GM12801 (cell line): ENCODE measurements around the gene ARHGAP24.

Source experiments
- TF ChIP-seq, protein P1 (sequence below): IDR thresholded peaks from one replicate; pipeline ENCODE4 v1.5.1; 2011; ENCODE audit warnings: control low read depth; ENCODE audit not compliant: insufficient read length; ENCODE audit errors: extremely low read depth

The ARHGAP24 gene

DNA sequence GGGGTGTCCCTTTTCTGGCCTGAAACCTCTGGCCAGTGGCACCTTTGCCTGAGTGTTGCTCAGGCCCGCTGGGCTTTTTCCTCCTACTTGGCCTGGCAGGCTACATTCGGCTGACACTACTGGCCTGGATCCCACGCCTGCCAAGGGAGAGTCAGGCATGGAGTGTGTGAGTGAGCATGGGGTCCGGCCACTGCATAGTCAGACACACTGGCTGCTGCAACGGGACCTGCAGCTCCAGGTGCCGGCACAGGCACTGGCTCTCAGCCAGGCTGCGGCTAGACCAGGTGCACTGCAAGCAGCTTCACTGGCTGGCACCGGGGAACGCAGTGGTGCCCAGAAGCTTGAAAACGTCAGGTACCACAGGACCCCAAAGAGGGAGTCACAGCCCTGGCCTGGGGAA is 434.9 kb downstream of the ARHGAP24 start:
- TF ChIP-seq, protein P1, sequence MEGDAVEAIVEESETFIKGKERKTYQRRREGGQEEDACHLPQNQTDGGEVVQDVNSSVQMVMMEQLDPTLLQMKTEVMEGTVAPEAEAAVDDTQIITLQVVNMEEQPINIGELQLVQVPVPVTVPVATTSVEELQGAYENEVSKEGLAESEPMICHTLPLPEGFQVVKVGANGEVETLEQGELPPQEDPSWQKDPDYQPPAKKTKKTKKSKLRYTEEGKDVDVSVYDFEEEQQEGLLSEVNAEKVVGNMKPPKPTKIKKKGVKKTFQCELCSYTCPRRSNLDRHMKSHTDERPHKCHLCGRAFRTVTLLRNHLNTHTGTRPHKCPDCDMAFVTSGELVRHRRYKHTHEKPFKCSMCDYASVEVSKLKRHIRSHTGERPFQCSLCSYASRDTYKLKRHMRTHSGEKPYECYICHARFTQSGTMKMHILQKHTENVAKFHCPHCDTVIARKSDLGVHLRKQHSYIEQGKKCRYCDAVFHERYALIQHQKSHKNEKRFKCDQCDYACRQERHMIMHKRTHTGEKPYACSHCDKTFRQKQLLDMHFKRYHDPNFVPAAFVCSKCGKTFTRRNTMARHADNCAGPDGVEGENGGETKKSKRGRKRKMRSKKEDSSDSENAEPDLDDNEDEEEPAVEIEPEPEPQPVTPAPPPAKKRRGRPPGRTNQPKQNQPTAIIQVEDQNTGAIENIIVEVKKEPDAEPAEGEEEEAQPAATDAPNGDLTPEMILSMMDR = no peak

DNA sequence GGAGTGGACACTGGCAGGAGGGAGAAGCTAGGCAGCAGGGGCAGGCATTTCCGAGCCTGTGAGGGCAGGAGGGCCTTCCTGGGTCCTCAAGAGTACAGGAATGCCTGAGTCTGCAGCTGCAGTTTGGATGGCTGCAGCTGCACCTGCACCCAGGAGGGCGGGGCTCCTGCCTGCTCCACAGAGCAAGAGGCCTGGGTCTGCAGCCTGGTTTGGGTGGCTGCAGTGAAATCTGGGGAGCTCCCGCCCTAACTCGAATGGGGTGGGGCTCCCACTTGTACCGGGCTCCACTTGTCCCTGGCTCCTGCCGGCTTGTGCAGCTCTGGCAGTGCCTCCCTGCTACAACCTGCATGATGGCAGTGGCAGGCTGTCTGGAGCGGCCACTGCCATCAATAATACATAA is 436.0 kb downstream of the ARHGAP24 start:
- TF ChIP-seq, protein P1 = no peak

DNA sequence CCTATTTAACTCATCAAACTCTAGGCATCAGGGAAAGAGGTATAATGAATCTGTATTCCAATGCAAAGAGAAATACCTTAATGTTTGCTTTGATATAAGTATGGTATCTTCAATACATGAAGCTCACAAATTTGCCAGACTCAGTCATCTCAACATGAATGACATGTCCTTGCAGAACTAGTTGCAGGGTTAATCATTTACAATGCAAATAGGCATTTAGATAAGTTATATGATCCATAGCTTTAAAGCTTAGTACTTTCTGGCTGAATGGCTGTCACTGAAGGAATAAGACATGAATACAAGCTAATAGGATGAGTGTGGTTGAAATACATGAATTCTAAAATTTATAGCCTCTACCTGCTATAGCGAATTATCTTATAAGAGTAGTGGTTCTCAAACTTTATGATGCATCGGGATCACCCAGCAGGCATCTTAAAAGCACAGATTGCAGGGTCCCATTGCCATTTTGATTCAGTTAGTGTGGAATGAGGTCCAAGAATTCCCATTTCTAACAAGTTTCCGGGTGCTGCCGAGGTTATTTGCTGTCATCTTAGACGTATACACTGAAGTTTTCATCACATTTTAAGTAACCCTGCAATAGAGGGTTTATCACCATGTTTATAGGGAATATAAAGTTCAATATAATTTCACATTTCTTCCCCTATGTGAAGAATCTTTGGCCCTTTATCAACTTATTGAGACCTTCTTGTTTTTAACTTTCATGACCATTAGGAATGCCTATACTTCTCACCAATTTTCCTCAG is 439.2 kb downstream of the ARHGAP24 start:
- TF ChIP-seq, protein P1 = no peak

DNA sequence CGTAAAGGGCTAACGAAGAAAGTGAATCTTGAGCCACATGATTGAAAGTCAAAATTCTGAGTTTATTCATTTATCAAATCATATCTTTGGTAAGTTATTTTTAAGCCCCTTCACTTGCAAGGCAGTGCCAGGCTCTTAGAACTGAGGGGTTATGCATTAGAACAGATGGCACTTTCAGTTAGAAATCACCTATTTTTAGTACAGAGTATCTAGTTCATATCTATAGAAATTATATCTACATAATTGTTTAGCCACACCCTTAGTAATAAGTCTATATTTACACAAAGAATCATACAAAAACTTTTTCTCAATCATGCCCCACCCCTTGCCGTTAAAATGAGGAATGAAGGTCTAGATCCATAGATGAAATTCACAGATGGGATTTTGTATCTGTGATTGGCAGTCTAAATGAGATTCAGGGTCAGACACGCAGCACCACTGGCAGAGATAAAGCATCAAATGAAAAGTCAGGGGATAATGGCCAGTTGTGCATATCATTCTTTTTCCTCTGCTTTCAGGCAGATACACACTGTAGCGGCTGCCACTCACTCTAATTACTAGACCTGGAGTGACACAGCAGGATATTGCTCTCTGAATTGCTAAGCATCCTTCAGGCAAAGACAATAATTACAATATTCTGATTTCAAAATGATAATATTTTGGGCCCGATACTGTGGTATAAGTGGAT is 444.4 kb downstream of the ARHGAP24 start:
- TF ChIP-seq, protein P1 = no peak

DNA sequence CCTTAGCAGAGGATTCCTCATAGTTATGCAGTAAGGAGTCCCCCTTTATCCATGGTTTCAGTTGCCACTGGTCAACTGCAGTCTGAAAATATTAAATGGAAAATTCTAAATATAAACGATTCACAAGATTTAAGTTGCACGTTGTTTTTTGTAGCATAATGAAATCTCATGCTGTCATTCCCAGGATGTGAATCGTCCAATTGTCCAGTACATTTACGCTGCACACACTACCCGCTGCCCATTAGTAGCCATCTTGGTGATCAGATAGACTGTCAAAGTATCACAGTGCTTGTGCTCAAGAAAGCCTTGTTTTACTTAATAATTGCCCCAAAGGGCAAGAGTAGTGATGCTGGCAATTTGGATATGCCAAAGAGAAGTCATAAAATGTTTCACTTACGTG is 450.1 kb downstream of the ARHGAP24 start:
- TF ChIP-seq, protein P1 = no peak

DNA sequence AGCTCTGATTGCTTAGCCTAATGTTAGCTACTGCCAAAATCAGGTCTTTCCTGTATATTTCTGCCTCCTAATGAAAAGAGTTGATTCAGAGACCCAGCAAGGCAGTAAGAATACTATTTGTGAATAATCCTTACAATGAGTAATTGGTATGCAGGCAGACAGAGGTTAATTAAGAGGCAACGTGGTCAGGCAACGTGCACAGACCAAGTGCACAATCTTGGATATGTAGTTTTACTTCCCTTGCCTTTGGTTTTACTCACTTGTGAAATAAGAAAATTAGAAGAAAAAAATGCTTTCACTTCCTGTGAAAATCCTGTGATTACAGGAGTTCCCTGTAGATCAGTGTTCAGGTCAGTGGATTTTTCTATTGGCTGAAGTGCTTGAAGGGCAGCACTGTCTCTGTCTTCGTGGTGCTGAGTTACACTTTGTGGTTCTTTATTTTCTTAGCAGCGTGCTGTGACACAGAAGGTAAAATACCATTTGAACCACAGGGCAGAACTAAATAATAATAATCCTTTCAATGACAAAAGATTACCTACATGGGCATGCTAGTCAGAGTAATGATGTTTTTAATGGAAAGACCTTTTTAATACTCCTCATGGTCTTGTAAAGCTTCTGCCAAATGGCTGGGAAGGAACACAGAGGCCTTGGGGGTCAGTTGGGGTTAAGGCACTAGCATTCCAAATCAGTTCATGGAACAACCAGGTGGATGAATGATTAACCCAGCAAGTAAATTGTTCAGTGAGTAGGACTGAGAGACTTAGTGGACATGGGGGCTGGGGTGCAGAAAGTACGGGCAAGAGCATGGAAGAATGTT is 454.0 kb downstream of the ARHGAP24 start:
- TF ChIP-seq, protein P1 = no peak
